GM19193 (cell line): ENCODE data around the gene TREML4.

Experiments used
- POLR2A ChIP-seq: IDR thresholded peaks from 4 replicates; pipeline ENCODE4 v1.6.1; 2011; ENCODE audit not compliant: insufficient read depth, insufficient read length; ENCODE audit errors: extremely low read depth

Gene TREML4

DNA sequence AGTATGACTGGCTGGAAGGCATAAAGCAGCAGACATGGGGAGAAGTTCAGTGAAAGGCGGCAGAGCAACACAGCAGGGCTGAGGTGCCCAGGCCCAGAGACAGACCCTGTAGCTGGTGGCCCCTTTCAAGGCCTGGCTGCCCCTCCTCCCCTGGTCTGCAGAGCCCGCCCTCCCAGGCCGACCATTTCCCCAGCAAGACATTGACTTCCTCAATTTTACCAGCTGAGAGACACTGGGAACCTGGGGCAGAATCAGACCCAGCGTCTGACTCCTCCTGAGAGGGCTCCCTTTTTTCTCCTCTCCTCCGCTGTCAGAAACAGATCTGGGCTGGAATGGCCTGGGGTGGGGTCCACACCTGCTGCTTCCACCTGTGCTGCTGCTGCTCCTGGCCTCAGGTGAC, at the start of gene TREML4:
TREML4 (plus strand) TSS at position 254 of the 400 bp plus-strand sequence; CDS start at position 333, 79 bp downstream.
- TF ChIP-seq POLR2A: no peak

- no peak for TF ChIP-seq POLR2A
These were observed 49.0 kb upstream of the TREML4 start for GRCh38 chr6:41179163-41179562.

DNA sequence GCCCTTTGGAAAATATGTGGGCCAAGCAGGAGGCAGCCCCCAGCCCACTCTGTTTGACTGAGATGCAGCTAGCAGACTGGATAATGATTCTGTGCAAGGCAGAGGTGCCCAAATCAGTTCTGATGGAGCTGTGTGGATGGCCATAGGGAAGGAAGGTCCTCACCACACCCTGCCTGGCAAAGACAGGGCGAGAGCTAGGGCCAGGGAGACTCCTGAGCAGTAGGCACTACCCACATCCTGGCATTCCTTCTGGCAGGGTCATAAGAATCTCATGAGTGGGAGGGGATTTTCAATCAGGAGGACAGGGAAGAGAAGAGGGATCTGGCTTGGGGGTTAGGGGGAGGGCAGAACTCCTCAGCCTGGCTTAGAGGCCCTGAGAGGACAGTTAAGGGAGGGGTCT, 46.6 kb upstream of the TREML4 start:
- no peak for TF ChIP-seq POLR2A

DNA sequence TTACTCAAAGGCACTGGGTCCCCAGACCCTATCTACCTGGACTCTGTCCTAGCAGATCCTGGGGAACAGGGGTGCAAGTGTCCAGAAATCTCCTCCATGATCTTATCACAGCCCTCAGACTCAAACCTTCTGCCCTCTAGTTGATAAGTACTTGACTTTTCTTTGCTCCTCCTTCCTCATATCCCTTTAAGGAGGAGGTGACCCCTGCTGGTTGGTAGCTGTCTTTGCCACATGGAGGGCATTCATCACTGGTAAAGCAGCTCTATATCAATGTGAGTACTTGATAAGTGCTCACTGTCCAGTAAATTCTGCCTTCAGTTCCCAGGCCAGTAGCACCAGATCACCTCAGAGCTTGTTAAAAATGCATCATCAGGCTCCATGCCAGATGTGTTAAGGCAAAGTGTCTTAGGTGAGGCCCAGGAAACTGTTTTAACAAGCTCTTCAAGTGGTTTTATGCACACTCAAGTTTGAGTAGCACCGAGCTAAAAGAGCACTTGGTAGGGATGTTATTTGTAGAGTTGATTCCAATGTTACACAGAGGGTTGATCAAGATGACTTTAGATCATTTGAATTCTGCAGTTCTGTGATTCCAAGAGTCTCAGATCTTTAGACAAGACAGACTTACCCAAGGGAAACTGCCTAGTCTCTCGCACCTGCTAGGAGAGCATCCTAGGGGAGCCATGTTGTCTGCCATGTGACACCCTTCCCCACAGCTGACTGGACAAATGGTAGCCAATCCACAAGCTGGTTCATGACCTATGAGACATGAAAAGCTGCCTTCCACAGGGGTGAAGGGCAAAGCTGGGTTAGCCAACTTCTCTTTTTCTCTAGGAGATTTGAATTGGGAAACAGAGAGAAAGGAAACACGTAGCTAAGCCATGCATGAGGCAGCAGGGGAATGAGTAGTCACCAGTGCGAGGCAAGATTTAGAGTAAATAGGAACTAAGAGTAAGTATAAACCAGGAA, 45.8 kb upstream of the TREML4 start:
- TF ChIP-seq POLR2A: no peak

- TF ChIP-seq POLR2A: no peak
These were observed 43.4 kb upstream of the TREML4 start for GRCh38 chr6:41184761-41185160.

- no peak for TF ChIP-seq POLR2A
These were observed 42.1 kb upstream of the TREML4 start for GRCh38 chr6:41186031-41186562.

GRCh38 chr6:41187924-41188886, 39.9 kb upstream of the TREML4 start:
- no peak for TF ChIP-seq POLR2A

- no peak for TF ChIP-seq POLR2A
These were observed 38.2 kb upstream of the TREML4 start for GRCh38 chr6:41189967-41190366.

DNA sequence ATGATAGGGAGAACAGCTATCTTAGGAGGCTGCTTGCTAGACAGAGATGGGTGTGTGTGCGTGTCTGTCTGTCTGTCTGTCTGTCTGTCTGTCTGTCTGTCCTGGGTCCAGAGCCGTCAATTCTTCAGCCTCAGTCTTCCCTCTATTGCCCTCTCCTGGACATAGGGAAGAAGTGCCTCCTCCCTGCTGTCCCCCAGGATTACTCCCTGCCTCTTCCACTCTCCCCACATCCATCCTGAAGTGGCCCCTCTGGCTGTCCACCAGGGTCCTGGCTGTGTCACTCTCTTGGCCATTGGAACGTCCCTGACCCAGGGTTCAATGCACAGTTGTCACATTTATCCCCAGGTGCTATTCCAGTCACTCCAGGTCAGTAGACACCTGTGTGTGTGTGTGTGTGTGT, 37.4 kb upstream of the TREML4 start:
- no peak for TF ChIP-seq POLR2A

DNA sequence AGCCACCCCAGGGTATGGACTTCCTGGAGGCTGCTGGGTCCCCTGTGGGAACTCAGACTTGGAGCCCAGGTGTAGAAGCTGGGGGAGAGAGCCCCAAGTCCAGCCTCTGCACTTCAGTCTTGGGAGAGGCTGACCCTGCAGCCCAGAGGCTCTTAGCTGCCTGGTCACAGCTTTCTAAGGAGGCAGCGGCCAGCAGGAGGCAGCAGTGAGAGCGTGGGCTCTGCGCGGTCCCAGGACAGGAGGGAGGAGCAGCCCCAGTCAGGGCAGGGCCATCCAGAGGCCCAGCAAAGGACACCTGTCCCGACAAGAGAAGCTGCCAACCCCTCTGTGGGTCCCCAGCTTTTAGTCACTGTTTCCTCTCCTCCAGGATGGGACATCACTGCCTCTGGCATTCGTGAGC, 36.6 kb upstream of the TREML4 start:
- TF ChIP-seq POLR2A: no peak

- no peak for TF ChIP-seq POLR2A
These were observed 34.9 kb upstream of the TREML4 start for GRCh38 chr6:41193171-41193734.

DNA sequence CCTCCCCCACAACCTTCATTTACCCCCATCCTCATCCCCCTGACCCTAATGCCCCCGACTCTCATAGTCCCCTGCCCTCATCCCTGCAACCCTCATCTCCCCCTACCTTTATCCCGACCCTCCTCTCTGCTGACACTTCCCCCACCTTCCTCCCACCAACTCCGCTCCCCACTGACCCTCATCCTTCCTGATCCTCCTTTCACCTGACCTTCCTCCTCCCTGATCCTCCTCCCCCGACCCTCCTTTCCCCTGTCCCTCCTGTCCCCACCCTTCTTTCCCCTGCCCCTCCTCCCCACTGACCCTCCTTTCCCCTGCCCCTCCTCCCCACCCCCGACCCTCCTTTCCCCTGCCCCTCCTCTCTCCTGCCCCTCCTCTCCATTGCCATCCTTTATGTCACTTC, 34.3 kb upstream of the TREML4 start:
- no peak for TF ChIP-seq POLR2A

DNA sequence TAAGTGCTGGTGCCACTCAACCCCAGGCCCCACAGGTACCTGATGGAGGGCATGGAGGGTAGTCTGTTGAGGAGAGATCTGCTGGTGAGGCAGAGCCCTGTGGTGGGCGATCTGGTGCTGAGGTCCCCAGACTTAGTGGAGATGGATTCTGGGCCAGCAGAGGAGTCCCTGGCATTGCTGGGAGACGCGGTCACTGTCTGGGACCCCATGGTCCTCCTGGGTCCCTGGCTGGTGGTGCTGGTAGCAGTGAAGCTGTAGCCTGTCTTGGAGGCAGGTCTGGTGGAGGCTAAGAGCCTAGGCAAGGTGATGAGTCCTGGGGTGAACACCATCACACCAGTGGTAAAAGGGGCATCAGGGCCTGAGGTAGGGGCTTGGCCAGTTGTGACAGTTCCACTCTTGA, 33.8 kb upstream of the TREML4 start:
- TF ChIP-seq POLR2A: no peak

- no peak for TF ChIP-seq POLR2A
These were observed 30.9 kb upstream of the TREML4 start for GRCh38 chr6:41197234-41197633.
